GM19468 (cell line): ENCODE results near the gene NUB1.

Source experiments
- ATAC-seq: cut with Tn5 transposase; IDR thresholded peaks from one replicate; pipeline ENCODE4 v1.9.1; 2021; ENCODE audit warnings: mild to moderate bottlenecking, moderate library complexity, moderate number of reproducible peaks; ENCODE audit not compliant: unreplicated experiment; ENCODE audit errors: extremely low read depth

NUB1 gene

DNA sequence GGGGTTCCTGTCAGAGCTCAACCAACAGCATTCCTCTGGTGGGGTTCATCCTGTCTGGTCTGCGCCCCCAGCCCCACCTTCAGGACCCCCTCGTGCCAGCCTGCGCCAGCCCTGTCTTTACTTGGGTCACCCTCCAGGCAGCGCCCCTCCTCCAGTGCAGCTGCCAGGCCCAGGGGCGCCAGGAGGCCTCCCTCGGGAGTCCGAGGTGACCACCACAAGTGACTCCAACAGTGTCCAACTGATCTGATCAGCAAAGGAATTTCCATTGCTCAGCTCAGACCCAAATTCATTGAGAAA is 57.6 kb downstream of the NUB1 start:
- ATAC-seq: no peak

DNA sequence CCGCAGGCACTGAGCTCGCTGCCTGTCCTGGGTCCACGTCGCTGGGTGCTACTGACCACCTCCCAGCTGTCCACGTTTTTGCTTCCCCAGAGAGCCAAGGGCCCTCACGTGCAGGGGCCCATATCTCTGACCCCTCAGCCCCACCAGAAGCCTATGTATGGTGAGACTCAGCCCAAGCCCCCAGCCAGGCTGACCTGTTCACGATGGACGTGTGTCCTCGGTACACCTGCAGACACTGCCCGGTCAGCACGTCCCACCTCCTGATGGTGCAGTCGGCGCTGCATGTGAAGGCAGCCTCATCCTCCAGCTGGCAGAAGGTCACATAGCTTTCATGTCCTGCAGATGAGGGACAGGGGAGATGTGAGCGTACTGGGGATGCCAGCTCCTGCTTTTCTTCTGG is 58.3 kb downstream of the NUB1 start:
- no peak for ATAC-seq

DNA sequence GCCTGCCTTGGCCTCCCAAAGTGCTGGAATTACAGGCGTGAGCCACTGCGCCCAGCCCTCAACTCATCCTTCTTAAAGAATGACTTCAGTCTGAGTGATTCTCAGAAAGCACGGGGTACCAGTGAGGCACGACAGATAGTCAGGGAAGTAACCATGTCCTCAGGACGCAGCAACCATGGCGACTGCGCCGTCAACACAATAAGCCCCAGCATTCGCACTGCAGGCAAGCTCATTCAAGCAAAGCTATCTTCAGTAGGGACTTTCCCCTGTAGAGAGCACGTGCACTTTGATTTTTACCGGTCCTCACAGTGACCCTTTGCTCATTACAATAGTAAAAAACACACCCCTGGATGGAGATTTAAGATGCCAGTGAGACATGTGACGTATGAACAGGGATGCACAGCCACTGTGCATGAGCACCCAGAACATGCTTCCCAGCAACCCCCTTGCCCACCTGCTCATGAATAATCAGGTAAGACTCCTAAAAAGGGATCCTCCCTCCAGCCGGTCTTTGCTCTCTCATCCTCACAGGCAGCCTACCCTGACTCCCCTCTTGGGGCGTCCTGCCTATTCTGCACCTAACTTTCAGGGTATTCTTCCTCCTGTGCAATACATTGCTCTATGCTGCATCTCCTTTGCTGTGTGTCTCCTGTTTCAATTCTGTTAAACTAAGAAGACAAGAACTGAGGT is 59.2 kb downstream of the NUB1 start:
- ATAC-seq: peak; percentile 72

DNA sequence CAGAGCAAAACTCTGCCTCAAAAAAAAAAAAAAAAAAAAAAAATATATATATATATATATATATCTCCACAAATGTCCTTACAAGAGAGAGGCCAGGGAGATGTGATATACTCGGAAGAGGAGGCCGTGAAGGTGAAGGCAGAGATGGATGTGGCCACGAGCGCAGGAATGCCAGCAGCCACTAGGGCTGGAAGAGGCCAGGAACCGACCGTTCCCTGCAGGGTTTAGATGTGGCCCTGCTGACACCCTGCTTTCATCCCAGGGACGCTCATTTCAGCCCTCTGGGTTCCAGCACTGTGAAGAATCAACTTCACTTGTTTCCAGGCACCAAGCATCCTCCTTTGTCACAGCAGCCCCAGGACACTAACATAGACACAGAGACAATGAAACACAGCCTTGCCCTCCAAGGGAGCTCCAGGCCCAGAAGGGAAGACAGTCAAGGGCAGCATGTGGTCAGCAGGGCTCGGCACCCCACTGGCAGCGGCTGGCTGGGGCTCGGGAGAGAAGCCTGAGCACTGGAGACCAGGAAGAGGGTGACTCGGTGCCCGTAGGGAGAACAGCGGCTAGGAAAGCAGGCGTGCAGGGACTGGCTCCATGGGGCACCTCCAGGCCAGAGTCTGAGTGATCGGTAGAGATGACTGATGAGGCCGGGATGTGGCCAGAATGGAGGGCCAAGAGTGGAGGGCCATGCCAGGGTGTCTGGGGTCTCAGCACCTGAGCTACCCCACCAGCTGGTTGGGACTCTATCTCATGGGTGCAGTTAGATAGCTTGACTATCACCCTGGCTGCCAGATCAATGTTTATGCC is 60.6 kb downstream of the NUB1 start:
- ATAC-seq: no peak

DNA sequence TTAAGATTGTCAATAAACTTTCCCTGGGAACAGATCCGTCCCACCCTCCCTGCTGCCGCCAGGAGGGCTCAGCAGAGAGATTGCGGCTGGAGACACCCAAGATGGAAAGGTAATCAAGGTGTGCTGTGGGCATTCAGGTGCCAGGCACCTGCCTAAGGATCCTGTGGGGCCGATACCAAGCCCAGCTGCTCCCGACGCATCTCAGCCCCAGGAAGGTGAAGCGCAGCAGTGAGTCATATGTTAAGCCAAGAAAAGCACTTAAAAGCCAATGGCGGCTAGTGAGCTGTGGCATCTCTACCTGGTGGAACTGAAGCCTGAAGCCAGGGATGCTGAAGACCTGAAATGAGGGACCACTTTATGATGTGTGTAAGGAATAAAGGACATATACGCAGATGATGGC is 62.2 kb downstream of the NUB1 start:
- no peak for ATAC-seq

DNA sequence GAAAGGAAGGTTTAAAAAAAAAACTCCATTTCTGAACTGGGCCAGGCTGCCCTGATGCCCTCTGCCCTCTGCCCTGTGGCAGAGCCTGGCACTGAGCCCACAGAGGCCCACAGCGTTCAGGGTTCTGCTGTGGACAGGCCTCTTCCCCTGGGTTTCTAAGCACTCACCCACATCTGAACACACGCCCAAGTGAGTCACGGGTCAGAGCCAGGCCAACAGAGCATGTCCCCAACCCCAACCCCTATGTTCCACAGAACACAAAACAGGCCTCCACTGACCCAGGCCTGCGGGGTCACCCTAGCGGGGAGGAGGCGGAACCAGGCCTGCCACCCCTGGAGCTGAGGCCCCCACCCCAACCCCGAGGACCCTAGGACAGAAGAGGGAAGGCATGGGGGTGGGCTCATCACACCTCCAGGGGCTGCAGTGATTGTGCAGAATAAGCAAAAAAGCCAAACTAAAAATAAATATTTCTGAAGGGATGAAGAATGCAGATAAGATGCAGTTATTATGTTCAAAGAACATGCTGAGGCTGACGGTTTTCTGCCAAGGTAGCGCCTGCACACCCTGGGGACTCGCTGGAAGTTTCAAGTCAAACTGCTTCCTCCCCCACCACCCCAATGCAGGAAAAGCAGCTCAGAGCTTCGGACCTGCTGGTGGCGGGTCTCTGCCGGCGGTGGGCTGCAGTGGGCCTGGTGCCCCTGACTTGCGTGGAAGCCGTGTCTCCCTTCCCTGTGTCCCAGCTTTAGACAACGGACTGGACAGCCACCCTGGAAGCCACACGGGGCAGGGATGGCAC is 62.8 kb downstream of the NUB1 start:
- no peak for ATAC-seq

DNA sequence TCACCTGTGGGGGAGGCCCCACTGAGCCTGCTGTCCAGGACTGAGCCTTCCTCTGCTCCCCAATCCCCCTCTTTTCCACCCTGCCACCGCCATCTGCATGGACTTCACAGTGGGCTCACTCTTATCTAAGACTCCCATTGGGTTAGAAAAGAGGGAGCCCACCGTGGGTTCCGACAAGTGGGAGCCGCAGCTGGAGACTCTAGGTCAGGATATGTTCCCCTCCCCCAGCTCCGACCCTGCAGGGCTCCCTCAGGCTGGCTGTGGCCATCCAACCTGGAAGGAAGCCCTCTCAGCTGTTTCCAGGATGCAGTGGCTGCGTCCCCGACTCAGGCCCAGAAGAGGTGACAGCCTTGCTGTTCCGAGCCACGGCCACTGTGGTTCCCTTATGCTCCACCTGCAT is 63.4 kb downstream of the NUB1 start:
- ATAC-seq: no peak

DNA sequence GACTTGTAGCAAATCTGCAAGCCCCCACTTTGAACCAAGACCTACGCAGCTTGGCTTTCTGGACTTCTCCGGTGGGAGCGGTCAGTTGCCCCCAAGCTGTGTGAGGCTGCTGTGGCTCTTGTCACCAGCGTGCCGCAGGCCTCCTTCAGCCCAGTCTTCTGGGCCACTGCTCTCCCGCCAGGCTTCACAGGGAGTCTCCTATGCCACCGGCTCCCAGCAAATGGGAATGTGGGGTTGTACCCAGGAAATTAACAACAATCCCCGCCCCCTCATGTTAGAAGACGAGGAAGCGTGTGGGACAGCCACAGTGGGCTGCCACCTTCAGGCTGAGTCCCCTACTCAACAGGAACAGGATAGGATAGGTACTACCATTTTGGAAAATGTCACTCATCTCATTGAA is 64.0 kb downstream of the NUB1 start:
- no peak for ATAC-seq

DNA sequence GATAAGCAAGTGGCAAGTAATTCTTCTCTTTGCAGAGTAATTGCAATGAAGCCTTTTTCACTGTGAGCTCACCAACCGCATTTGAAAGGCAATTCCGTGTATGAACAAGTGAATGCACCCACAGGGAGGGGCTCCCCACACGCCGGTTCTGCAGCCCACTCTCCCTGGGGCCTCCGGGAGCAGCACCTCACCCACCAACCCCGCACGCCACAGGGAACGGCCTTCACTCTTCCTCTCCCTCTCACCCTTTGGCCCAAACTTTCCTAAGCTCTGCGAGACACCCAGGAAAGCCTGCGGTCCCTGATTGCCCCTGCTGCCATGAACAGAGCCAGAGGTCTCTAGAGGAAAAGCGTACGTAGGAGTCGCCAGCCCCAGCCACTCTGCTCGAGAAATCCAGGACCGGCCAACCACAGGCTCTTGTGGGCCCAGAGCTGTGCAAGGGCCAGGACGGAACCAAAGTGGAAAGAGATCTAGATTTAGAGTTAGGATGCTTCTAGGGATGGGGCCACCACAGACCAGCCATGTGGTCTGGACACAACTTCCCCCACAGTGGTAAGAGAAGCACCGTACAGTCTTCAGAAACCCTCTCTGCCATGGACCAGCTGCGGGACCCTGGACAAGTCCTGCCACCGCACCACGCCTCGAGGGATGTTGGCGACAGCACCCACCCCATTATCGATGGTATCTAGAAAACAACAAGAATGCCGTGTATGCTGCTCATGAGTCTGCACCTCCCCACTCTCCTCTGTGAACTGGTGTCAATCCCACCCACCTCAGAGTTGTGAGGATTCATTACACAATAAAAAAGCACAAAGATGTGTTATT is 64.7 kb downstream of the NUB1 start:
- no peak for ATAC-seq

DNA sequence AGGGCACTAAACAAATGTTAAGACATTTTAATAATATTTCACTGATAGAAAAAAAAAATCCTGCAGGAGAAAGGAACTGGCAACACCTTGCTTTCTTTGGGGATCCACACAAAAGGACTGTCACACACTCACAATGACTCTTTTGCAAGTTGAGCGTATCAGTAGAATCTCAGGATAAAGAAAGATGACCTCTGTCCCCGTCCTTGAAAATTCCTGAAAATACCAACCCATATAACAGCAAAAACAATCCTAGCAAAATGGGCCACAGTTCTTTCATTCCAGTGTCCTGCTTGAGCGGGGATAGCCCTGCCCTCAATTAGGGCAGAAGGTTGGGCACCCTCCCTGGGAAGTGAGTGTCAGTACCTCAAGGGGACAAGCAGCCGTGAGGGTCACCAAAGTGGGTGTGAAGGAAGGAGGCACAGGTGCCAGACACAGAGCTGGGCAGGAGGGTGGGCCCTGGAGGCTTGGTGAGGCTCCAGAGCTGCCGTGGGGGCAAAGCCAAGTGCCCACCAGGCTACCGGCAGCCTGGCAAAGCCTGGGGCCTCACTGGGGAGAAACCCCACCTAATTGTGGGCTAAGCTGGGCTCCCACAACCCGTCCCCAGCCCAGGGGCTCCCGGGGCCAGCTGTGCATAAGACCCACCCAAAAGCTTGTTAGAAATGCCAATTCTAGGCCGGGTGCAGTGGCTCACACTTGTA is 65.4 kb downstream of the NUB1 start:
- no peak for ATAC-seq

DNA sequence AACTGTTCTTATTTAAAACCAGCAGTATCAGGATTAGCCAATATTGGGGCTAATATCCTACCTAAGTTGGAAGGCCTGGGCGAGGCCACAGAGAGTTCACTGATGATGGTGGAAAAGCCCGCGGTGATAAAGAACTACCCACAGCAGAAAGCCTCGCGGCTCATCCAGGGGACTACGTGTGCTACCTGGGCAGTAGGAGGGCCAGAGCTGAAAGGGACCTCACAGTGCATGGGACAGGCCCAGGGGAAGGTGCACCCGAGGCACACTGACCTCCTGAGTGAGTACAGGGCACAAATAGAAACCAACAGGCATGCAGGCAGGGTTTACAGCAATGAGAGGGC is 66.9 kb downstream of the NUB1 start:
- ATAC-seq: no peak

DNA sequence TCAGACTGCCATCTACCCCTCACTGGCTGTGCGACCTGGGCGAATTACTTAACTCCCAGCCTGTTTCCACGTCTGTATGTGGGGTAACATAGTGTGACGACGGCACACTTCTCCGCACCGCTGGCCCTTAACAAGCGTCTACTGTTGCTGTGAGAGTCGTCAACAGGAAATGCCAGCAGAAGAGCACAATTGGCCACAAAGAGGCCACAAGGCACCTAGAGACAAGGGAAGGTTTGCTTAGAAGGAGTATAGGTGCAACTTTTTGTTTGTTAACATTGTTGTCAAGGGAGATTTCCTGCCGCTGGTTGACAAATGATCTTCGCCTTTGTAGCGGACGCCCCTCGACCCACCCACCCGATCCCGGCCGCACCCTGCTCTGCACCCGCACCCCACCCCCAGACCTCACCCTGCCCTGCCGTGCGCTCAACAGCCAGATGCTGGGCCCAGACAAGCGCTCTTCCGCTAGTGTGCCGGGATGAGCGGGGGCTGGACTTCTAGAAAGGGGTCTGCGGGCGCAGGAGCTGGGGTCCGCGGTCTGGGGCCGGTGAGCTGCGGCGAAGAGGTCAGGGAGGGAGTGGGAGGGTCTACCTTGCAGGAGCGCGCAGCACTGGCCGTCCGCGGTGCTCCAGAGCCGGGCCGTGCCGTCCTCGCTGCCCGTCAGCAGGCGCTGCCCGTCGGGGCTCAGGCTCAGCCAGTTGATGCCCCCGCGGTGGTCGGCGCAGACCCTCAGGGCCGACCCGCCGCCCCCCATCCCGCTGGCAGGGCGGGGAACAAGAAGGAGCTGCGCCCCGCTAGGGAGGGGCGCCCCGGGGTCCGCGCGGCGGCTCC is 67.4 kb downstream of the NUB1 start:
- ATAC-seq: no peak

DNA sequence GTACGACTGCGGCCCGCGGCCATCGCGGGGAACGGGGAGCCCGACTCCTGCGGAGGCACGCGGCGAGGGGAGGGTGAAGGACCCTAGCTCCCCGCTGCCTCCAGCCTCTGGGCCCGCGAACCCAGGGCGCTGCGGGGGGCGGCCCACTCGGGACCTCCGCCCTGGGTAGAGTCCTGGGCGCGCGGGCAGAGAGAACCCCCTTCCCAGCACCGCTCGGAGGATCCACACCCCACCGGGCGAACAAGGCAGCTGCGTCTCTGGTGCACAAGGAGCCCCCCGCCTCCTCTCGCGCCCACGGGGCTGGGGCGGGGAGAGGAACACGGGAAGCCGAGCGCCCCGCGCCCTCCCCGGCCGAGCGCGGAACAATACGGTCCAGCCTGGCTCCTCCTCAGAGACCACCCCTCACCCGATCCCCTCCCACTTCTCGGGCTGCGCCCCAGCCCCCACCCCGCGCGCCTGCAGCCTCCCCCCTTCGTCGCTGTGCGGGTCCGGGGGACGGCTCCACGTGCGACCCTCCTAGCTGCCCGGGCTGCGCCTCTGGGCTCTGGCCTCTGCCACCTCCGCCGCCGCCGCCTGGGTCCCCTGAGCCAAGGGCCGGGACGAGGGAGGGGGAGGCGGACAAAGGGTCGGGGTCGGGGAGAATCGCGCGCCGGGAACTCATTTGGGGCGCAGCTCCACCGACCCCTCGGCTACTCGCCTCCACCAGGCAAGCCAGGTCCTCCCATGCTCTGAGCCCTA is 68.2 kb downstream of the NUB1 start, which contains the start of gene WDR86:
WDR86 (minus strand) TSS at position 372 of the 738 bp plus-strand sequence. CDS start 449 bp downstream, outside the sequence.
- ATAC-seq: no peak

DNA sequence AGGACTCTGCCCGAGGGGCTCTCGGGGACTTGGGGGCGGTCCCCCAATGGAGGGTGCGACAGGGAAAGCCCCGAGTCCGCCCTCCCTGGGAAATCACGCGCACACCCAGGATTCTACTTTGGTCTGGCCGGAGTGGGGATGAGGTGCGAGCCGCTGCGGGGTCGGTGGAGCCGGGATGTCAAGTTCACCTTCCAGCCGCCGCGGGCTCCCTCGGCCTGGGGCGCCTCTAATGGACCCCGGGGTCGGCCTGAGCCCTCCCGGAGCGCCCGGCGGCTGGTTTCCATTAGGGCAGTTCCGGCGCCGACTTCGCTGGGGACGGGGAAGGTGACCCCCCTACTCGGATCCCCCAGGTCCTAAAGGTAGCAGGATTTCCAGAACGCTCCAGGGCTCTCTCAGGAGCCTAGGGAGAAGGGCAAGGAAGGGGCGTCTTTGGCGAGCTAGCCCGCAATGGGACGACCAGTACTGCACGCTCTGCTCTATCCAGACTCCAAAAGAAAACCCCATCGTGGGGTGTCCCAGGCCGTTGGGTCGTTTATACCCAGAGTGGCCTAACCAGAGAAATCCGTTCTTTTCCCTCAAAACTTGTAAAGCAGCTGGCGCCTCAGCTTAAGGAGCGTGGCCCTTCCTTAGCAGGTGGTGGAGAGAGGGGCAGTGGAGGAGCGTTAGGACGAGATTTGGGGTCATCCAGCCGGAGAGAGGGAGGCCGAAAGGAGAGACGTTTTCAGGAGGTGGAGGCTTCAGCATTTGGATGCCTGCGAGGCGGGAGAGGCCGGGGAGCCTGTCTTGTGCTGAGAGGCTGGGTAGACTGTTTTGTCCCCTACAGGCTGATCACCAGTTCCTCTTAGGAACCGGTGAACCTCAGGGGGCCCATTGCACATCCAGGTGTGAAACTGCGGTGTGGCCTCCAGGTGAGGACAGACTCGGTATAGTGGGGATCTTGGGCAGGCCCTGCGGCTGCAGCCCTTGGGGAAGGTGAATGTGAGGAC is 69.1 kb downstream of the NUB1 start:
- ATAC-seq: no peak

DNA sequence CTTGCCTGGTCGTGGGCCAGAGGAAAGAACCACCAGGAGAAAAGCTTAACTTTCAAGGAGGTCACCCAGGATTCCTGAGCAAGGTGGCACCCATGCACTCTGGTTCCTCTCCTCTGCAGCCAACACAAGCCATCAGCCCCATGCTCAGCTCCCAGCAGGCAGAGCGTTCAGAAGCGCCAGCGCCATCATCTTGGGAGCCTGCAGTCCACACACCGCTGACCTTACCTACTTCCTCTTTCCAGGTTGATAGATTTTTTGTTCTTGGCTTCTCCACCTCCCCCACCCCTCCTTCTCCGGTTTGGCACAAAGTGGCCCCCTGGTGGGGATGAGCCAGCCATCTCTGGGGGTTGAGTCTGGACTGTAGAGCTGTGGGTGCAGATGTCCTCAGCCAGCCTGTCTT is 69.9 kb downstream of the NUB1 start:
- ATAC-seq: no peak

DNA sequence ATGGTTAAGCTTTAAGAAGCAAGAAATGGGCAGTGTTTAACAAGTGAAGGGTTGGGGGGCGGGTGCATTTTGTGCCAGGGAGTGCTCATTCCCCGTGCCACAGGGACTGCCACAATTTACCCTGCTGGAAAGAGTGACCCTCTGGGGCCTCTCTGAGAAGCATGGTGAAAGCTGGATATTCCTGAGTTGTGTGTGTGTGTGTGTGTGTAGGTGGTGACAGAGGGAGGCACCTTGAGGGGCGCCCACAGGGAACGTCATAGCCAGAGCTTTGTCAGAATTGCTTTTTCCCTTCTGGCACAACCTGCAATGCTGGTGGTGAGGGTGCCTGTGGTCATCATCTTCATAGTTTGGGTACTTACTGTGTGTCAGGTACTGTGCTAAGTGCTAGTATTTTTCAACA is 70.7 kb downstream of the NUB1 start:
- no peak for ATAC-seq

DNA sequence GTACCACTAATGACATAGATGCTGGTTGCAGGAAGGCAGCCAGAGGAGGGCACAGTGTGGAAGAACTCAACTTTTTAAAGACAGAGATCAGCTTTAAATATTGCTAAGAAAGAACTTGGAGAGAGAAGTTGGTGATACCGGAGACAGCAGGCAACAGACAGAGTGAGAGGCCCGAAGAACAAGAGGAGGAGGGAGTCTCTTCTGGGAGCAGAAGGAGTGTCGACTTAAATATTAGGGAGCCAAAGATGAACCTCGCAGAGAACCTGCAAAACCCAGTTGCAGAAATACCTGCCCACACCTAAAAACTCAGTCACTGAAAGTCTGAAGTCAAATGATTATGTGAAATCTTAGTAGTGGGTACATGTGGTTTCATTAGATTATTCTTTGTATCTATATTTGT is 71.6 kb downstream of the NUB1 start:
- ATAC-seq: no peak
